GM19455 (cell line): ENCODE measurements around the gene GGT5.
"Not testable (repeated sequence)": the region's sequence is repeated elsewhere in the genome, so short reads cannot be mapped to it uniquely, and the experiment has no call there.

Experiments used
- ATAC-seq: cut with Tn5 transposase; IDR thresholded peaks from one replicate; pipeline ENCODE4 v1.9.1; 2021; ENCODE audit not compliant: unreplicated experiment

Gene GGT5

GRCh38 chr22:24185501-24186351 lies 59.2 kb downstream of the GGT5 start:
- no peak for ATAC-seq

DNA sequence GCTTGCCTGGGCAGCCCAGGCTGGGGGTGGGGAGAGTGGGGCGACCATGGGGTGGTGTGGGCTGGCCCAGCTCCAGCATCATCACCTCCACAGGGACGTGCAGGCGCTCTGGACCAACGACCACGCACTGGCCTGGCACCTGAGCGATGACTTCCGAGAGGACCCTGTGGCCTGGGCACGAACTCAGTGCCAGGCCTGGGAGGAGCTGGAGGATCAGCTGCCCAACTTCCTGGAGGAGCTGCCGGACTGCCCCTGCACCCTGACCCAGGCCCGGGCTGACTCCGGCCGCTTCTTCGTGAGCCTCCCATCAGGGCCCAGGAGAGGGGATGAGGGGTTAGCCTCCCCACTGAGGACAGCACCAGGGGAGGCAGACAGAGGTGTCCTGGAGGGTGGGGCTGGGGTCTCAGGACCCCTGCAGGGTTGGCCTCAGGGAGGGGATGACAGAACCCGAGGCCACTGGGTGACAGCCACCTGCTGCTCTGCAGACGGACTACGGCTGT lies 59.8 kb downstream of the GGT5 start:
- no peak for ATAC-seq

- no peak for ATAC-seq
Observed at GRCh38 chr22:24184057-24184798, 60.7 kb downstream of the GGT5 start.

DNA sequence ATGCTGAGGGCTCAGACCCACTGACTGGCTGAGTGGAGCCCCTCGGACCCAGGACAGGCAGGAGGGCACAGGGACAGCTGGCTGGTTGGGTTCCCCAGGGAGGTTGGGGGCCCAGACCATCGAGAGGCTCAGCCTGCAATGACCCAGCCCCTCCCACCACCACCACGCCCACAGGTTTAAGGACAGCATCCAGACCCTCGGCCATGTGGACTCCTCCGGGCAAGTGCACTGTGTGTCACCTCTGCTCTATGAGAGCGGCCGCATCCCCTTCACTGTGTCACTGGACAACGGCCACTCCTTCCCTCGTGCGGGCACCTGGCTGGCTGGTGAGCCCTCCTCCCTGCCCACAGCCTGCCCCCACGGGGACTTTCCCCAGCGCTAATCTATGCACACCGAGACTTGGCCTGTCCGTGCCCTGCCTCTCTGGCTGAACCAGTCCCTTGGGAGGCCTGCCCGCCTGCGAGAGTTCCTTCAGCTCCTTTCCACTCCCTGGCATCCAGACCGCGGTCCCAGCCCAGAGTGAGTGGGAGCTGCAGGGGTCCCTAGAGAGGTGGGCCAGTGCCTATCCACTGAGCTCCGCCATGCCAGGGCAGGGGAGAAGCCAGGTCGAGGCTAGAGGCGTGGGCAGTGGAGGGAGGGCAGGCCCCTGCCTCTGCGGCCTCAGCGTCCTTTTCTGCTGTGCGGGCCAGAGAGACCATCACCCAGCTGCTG lies 61.4 kb downstream of the GGT5 start:
- ATAC-seq: no peak

DNA sequence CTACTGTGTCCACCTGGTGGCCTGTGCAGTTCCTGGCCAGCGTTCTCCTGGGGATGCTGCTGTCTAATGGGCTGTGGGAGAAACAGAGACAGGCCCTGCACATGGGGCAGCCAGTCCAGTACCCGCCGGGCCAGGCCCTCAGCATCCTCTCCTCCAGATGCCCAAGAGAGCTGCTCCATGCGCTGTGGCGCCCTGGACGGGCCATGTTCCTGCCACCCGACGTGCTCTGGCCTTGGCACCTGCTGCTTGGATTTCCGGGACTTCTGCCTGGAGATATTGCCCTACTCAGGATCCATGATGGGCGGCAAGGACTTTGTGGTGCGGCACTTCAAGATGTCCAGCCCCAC lies 62.0 kb downstream of the GGT5 start:
- ATAC-seq: not testable (repeated sequence)

- ATAC-seq: no peak
Observed at GRCh38 chr22:24181996-24182899, 62.6 kb downstream of the GGT5 start.

DNA sequence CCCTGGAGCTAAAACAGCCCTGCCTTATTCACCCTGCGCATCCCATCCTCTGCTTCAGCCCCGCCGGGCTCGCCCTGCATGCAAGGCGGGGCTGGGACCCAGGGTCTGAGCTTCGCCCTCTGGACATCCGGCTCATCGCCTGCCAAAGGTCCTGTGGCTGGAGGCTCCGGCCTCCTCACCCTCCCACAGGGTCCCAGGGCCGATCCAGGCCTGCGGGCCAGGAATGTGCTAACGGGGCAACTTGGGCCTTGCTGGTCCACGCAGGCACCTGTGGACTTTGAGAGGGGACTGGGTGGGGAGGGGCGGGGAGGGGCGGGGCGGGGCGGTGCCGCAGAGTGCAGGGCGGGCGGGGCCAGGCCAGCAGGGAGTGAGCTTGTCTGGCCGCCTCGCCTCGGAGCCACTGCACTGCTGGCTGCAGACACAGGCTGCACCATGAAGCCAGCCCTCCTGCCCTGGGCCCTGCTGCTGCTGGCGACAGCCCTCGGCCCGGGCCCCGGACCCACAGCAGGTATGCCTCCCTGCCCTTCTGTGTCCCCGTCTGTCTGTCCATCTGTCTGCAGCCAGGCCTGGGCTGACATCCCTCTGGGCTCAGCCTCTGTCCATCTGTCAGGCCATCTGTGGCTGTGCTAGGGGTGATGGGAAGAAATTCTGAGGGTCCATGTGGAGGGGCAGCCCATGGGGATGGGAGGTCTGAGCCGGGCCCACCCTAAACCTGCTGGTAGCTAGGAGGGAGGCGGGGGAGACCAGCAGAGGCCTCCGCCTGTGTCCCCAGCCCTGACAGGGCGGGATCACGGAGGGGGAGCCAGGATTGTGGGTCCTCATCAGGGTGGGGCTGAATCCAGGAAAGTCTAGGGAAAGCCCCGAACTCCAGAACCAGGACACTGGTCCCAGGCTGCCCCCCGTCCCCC lies 63.5 kb downstream of the GGT5 start, which contains the start of gene SUSD2:
SUSD2 (plus strand) TSS at position 400 of the 908 bp plus-strand sequence; CDS start at position 433, 33 bp downstream.
- ATAC-seq: no peak

GRCh38 chr22:24180316-24181087 lies 64.4 kb downstream of the GGT5 start:
- no peak for ATAC-seq

- ATAC-seq: no peak
Observed at GRCh38 chr22:24179478-24180210, 65.2 kb downstream of the GGT5 start.

GRCh38 chr22:24178502-24179440 lies 66.1 kb downstream of the GGT5 start:
- ATAC-seq: no peak

DNA sequence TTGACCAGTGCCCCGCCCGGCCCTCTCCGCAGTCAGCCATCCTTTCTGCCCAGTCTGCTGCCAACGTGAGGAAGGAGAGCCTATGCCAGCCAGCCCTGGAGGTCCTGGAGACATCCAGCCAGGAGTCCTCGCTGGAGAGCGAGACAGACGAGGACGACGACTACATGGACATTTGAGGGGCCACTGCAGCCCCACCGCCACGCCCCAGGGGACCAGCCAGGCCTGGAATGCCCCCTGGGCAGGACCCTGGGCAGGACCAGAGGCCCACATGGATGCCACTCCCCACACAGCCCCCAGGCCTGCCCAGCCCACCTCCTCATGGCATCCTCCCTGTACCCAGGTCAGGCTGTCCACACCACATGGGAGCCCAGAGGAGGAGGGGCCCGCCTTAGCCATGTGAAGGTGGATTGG lies 66.9 kb downstream of the GGT5 start:
- ATAC-seq: no peak

DNA sequence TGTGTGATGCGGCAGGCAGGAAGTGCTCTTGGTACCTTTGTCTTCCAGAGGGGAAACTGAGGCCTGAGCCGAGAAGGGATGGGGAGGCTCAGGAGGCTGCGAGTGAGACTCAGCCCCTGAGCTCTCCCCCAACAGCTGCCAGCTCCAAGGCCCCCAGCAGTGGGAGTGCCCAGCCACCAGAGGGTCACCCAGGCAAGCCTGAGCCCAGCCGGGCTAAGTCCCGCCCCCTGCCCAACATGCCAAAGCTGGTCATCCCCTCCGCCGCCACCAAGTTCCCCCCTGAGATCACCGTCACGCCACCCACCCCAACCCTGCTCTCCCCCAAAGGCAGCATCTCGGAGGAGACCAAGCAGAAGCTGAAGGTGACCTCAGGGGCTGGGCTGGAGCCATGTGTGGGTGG lies 67.4 kb downstream of the GGT5 start:
- no peak for ATAC-seq

GRCh38 chr22:24177045-24177444 lies 67.8 kb downstream of the GGT5 start:
- no peak for ATAC-seq

DNA sequence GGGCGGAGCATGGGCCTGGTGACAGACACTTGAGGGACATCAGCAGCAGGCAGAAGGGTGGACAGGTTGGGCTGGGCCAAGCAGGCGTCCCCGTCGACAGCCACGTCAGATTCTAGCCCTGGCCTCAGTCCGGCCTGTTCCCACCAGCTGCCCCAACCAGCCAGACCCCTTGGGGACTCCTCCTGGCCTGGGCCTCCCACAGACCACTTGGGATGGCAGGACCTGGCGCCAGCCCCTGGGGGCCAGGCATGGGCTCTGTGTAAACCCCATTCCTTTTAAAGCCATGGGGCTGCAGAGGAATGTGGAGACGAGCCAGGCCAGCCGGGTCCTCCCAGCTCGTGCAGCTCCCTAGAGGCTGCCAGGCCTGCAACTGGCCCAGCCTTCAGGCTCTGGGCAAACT lies 68.3 kb downstream of the GGT5 start:
- no peak for ATAC-seq

GRCh38 chr22:24176040-24176439 lies 68.8 kb downstream of the GGT5 start:
- ATAC-seq: no peak

- ATAC-seq: no peak
Observed at GRCh38 chr22:24175160-24175808, 69.6 kb downstream of the GGT5 start.
